Stomach smooth muscle (tissue), 2 donors: ENCODE results near the gene MRPL20.
A peak's percentile ranks its signal among the peaks of the same experiment; 100 is the strongest.

Experiments
- H3K27ac ChIP-seq: one replicate; pipeline ENCODE4 v1.7.0; 2013; ENCODE audit warnings: mild to moderate bottlenecking, low read length, inconsistent platforms
- H3K27me3 ChIP-seq, 2 donors: one replicate each; pipeline ENCODE4 v1.7.0; 2013; ENCODE audit warnings: low read length in 2 of 2; ENCODE audit not compliant: insufficient read depth in 2 of 2, control insufficient read depth in 1 of 2
- H3K36me3 ChIP-seq, 2 donors: one replicate each; pipeline ENCODE4 v1.7.0; 2013; ENCODE audit warnings: low read length in 2 of 2; ENCODE audit not compliant: control insufficient read depth in 2 of 2, insufficient read depth in 2 of 2
- H3K4me1 ChIP-seq: one replicate; pipeline ENCODE4 v1.7.0; 2013; ENCODE audit warnings: low read length; ENCODE audit not compliant: control insufficient read depth, insufficient read depth
- H3K4me3 ChIP-seq, 2 donors: one replicate each; pipeline ENCODE4 v1.7.0; 2013; ENCODE audit warnings: low read length in 2 of 2
- H3K9ac ChIP-seq, 2 donors: one replicate each; pipeline ENCODE4 v1.7.0; 2013; ENCODE audit warnings: low read length in 2 of 2, mild to moderate bottlenecking in 1 of 2
- H3K9me3 ChIP-seq, 2 donors: one replicate each; pipeline ENCODE4 v1.7.0; 2013; ENCODE audit warnings: low read length in 2 of 2; ENCODE audit not compliant: control insufficient read depth in 2 of 2
- donor health status: healthy.
- donor health status: Pancreatic carcinoma.

MRPL20 gene

GRCh38 chr1:1358433-1359271 is 48.4 kb downstream of the MRPL20 start, which contains the start of gene MXRA8:
Gene MXRA8 (minus strand): TSS chr1:1358555. CDS start chr1:1358504, 51 bp downstream.
- H3K4me3 ChIP-seq, result peak within 1 kb of the TSS; percentile 72 to 78
- peak within 1 kb of the TSS; percentile 87 for H3K27ac ChIP-seq
- H3K27me3 ChIP-seq, result no peaks in the 10 kb centered on the region
- no peaks in the 10 kb centered on the region for H3K36me3 ChIP-seq
- H3K4me1 ChIP-seq, result peaks cover 55% of the 10 kb centered on the region
- peak within 1 kb of the TSS; percentile 57 to 80 for H3K9ac ChIP-seq
- no peaks in the 10 kb centered on the region for H3K9me3 ChIP-seq

GRCh38 chr1:1357871-1358432 is 49.1 kb downstream of the MRPL20 start:
- Histone ChIP-seq H3K4me1 (peaks cover 62% of the 10 kb centered on the region), H3K4me3 (peak overlapping the region; percentile 72 to 78), H3K27me3 (no peaks in the 10 kb centered on the region), H3K36me3 (no peaks in the 10 kb centered on the region), H3K9me3 (no peaks in the 10 kb centered on the region), H3K27ac (peak overlapping the region; percentile 87), H3K9ac (peak overlapping the region; percentile 57 to 80)

GRCh38 chr1:1356796-1357401 is 50.2 kb downstream of the MRPL20 start:
- H3K27me3 ChIP-seq, result no peaks in the 10 kb centered on the region
- peaks cover 0 to 2% of the 10 kb centered on the region in 2 donors for H3K36me3 ChIP-seq
- H3K9ac ChIP-seq, result peak overlapping the region; percentile 57 to 68
- peak overlapping the region; percentile 87 for H3K27ac ChIP-seq
- no peaks in the 10 kb centered on the region for H3K9me3 ChIP-seq
- H3K4me3 ChIP-seq, result peak overlapping the region; percentile 72 to 78
- peaks cover 67% of the 10 kb centered on the region for H3K4me1 ChIP-seq

- Histone ChIP-seq H3K4me1 (peaks cover 69% of the 10 kb centered on the region), H3K4me3 (peak overlapping the region in 1 of 2 donors; percentile 78), H3K9me3 (no peaks in the 10 kb centered on the region), H3K27ac (peak overlapping the region; percentile 87), H3K36me3 (peaks cover 0 to 2% of the 10 kb centered on the region in 2 donors), H3K27me3 (no peaks in the 10 kb centered on the region), H3K9ac (peak overlapping the region in 1 of 2 donors; percentile 57)
Measured at GRCh38 chr1:1356166-1356795, 50.8 kb downstream of the MRPL20 start.

GRCh38 chr1:1355416-1355815 is 51.7 kb downstream of the MRPL20 start:
- H3K4me1 ChIP-seq, result peaks cover 62% of the 10 kb centered on the region
- peak overlapping the region in 1 of 2 donors; percentile 49 for H3K4me3 ChIP-seq
- no peaks in the 10 kb centered on the region for H3K27me3 ChIP-seq

GRCh38 chr1:1354271-1355247 is 52.5 kb downstream of the MRPL20 start:
- H3K9me3 ChIP-seq, result no peaks in the 10 kb centered on the region
- peaks cover 55% of the 10 kb centered on the region for H3K4me1 ChIP-seq
- no peak overlapping the region for H3K4me3 ChIP-seq
- no peaks in the 10 kb centered on the region for H3K27me3 ChIP-seq
- H3K9ac ChIP-seq, result no peak overlapping the region
- peaks cover 0 to 2% of the 10 kb centered on the region in 2 donors for H3K36me3 ChIP-seq
- no peak overlapping the region for H3K27ac ChIP-seq

More at GRCh38 chr1:1355416-1355815, 51.7 kb downstream of the MRPL20 start:
- no peaks in the 10 kb centered on the region for H3K9me3 ChIP-seq
- H3K36me3 ChIP-seq, result peaks cover 0 to 2% of the 10 kb centered on the region in 2 donors
- H3K27ac ChIP-seq, result no peak overlapping the region
- H3K9ac ChIP-seq, result no peak overlapping the region

GRCh38 chr1:1353389-1354151 is 53.5 kb downstream of the MRPL20 start:
- Histone ChIP-seq H3K27me3 (no peaks in the 10 kb centered on the region), H3K36me3 (peaks cover 0 to 2% of the 10 kb centered on the region in 2 donors), H3K9ac (no peak overlapping the region), H3K4me3 (no peak overlapping the region), H3K4me1 (peaks cover 49% of the 10 kb centered on the region), H3K9me3 (no peaks in the 10 kb centered on the region), H3K27ac (peak overlapping the region; percentile 18)

GRCh38 chr1:1352786-1353388 is 54.2 kb downstream of the MRPL20 start:
- Histone ChIP-seq H3K27me3 (no peaks in the 10 kb centered on the region), H3K4me1 (peaks cover 52% of the 10 kb centered on the region), H3K27ac (peak overlapping the region; percentile 18)

More at GRCh38 chr1:1352786-1353388, 54.2 kb downstream of the MRPL20 start:
- no peaks in the 10 kb centered on the region for H3K9me3 ChIP-seq
- peak overlapping the region in 1 of 2 donors; percentile 35 for H3K4me3 ChIP-seq
- no peak overlapping the region for H3K9ac ChIP-seq
- peaks cover 0 to 2% of the 10 kb centered on the region in 2 donors for H3K36me3 ChIP-seq
